Measurements from ENCODE around the gene DNLZ. TPM values are rescaled to one million over a fixed set of nuclear protein-coding genes. Genes with fewer than 3 reads are reported as not detected.
"Not testable (repeated sequence)": the region's sequence is repeated elsewhere in the genome, so short reads cannot be mapped to it uniquely, and the experiment has no call there.

DNLZ gene
- total RNA-seq, 1 donor from 2014 or later = 17.2 TPM

- intact Hi-C loops (cut with micrococcal nuclease) = no loop called here
These were observed 38.8 kb downstream of the DNLZ start for GRCh38 chr9:136324501-136325300.

- intact Hi-C loops (cut with micrococcal nuclease) = no loop called here
These were observed 40.2 kb downstream of the DNLZ start for GRCh38 chr9:136323371-136323789.

- intact Hi-C loops (cut with micrococcal nuclease) = no loop called here
These were observed 40.7 kb downstream of the DNLZ start for GRCh38 chr9:136322756-136323330.

GRCh38 chr9:136321561-136321960 is 42.0 kb downstream of the DNLZ start:
- intact Hi-C loops (cut with micrococcal nuclease) = no loop called here

GRCh38 chr9:136320972-136321371 is 42.6 kb downstream of the DNLZ start:
- intact Hi-C loops (cut with micrococcal nuclease) = not testable (repeated sequence)

GRCh38 chr9:136319955-136320354 is 43.6 kb downstream of the DNLZ start:
- intact Hi-C loops (cut with micrococcal nuclease) = not testable (repeated sequence)

- intact Hi-C loops (cut with micrococcal nuclease) = not testable (repeated sequence)
These were observed 44.3 kb downstream of the DNLZ start for GRCh38 chr9:136319244-136319643.

GRCh38 chr9:136318776-136319241 is 44.7 kb downstream of the DNLZ start:
- intact Hi-C loops (cut with micrococcal nuclease) = no loop called here

- intact Hi-C loops (cut with micrococcal nuclease) = no loop called here
These were observed 45.3 kb downstream of the DNLZ start for GRCh38 chr9:136318111-136318775.

- intact Hi-C loops (cut with micrococcal nuclease) = no loop called here
These were observed 45.8 kb downstream of the DNLZ start for GRCh38 chr9:136317695-136318094.

- intact Hi-C loops (cut with micrococcal nuclease) = no loop called here
These were observed 46.5 kb downstream of the DNLZ start for GRCh38 chr9:136316896-136317676.

GRCh38 chr9:136316271-136316751 is 47.2 kb downstream of the DNLZ start:
- intact Hi-C loops (cut with micrococcal nuclease) = no loop called here

- intact Hi-C loops (cut with micrococcal nuclease) = no loop called here
These were observed 48.6 kb downstream of the DNLZ start for GRCh38 chr9:136314944-136315343.

- intact Hi-C loops (cut with micrococcal nuclease) = no loop called here
These were observed 49.5 kb downstream of the DNLZ start for GRCh38 chr9:136314056-136314416.

GRCh38 chr9:136313111-136314055 is 50.2 kb downstream of the DNLZ start:
- intact Hi-C loops (cut with micrococcal nuclease) = no loop called here

- intact Hi-C loops (cut with micrococcal nuclease) = loop anchor here (1.0 kb wide), 1 partner anchor 88 kb away; the partner anchor contains the start of gene SNAPC4
These were observed 51.1 kb downstream of the DNLZ start for GRCh38 chr9:136312436-136312835.

GRCh38 chr9:136312009-136312375 is 51.6 kb downstream of the DNLZ start:
- intact Hi-C loops (cut with micrococcal nuclease) = loop anchor here (1.0 kb wide), 1 partner anchor 88 kb away; the partner anchor contains the start of gene SNAPC4

- intact Hi-C loops (cut with micrococcal nuclease) = loop anchor here (1.0 kb wide), 1 partner anchor 89 kb away; the partner anchor contains the start of gene SNAPC4
These were observed 52.2 kb downstream of the DNLZ start for GRCh38 chr9:136311051-136312008.
